ENCODE results near the gene FKBP2.

FKBP2 gene

DNA sequence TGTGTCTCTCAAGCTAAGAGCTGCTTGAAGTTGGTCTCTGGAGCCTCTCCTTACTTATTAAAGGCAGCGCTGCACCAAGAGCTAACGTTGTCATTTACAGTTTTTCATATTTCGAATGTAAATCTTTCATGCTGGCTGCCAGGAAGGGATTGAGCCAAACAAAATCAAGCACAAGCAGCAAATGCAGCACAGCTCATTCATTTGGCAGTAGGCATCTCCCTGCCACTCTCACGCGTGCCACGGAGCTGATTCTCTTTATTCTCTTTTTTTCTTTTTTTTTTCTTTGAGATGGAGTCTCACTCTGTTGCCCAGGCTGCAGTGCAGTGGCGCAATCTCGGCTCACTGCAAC lies 8.0 kb upstream of the FKBP2 start:
- no peaks in the 10 kb centered on the region for H3K27me3 Mint-ChIP-seq
- peaks cover 13% of the 10 kb centered on the region for H3K36me3 Mint-ChIP-seq (ENCODE audit: insufficient read depth)
- H3K9me3 Mint-ChIP-seq, result no peaks in the 10 kb centered on the region
- peak overlapping the region; percentile 61 to 91 for H3K4me3 Mint-ChIP-seq
- no peak for ATAC-seq (replicated peaks)
- DNase-seq, result no peak
- peaks cover 30 to 31% of the 10 kb centered on the region in 2 donors for H3K4me1 Mint-ChIP-seq (ENCODE audit: low read depth in 2 of 2)
- H3K27ac Mint-ChIP-seq, result peak overlapping the region in 1 of 2 donors; percentile 49

DNA sequence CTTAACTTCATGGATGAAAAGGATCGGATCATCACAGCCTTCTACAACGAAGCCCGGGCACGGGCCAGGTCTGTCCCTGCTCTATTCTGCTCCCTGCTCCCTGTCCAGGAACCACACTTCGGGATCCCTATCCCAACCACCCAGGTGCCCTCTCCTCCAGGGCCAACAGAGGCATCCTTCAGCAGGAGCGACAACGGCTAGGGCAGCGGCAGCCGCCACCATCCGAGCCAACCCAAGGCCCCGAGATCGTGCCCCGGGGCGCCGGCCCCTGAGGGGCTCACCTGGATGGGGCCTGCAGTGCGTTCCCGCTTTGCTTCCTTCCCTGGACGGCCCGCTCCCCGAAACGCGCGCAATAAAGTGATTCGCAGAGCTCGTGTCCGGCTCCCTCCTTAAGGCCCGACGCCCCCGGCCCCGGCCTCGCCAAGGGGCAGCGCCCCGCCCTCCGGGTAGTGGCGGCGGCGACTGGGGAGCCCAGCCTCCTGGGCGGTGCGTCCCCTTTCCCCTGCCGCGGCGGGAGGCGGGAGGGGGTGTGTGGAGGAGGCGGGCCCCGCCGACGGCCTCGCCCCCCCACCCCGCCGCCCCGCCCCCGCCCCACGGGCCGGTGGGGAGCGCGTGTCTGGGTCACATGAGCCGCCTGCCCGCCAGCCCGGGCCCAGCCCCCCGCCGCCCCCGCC lies 6.8 kb upstream of the FKBP2 start, which contains the start of gene VEGFB:
Gene VEGFB, plus strand, starts transcription at position 672 of the 674 bp plus-strand sequence. CDS start 250 bp downstream, outside the sequence.
- Mint-ChIP-seq H3K9me3 (no peaks in the 10 kb centered on the region), H3K4me3 (peak within 1 kb of the TSS; percentile 80 to 86), H3K4me1 (ENCODE audit: low read depth in 2 of 2) (peaks cover 29 to 30% of the 10 kb centered on the region in 2 donors), H3K27ac (peak within 1 kb of the TSS; percentile 46 to 81), H3K27me3 (no peaks in the 10 kb centered on the region), H3K36me3 (ENCODE audit: insufficient read depth) (peaks cover 13% of the 10 kb centered on the region)
- DNase-seq (peak; percentile 48 to 62 (median 56)), ATAC-seq (replicated peaks) (peak; percentile 60)

DNA sequence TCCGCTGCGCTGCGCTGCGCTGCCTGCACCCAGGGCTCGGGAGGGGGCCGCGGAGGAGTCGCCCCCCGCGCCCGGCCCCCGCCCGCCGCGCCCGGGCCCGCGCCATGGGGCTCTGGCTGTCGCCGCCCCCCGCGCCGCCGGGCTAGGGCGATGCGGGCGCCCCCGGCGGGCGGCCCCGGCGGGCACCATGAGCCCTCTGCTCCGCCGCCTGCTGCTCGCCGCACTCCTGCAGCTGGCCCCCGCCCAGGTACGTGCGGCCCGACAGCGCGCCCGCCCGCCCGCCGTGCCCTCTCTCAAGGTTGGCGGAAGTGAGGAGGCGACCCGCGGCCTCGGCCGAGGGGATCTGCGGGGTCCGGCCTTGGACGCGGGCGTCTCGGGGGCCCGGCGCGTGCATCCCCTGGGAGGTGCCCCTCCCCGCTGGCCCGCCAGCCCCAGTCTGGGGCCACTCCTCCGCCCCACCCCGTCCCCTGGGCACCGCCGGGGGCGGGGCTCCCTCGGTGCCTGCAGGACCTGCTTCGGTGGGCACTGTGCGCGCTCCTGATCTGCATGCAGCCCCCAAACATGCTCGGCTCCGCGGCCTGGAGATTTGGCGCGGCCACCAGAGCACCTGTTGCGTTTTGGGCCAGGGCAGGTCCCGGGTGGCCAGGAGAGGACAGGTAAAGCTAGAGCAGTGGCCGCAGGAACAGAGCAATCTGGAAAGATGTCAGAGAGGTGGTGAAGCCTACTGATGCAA lies 6.1 kb upstream of the FKBP2 start:
- no peaks in the 10 kb centered on the region for H3K27me3 Mint-ChIP-seq
- no peaks in the 10 kb centered on the region for H3K9me3 Mint-ChIP-seq
- H3K36me3 Mint-ChIP-seq (ENCODE audit: insufficient read depth), result peaks cover 12% of the 10 kb centered on the region
- H3K27ac Mint-ChIP-seq, result peak overlapping the region; percentile 46 to 81
- ATAC-seq (replicated peaks) (peak; percentile 68), DNase-seq (peak in 2 of 3 experiments; percentile 52 to 53)
- H3K4me1 Mint-ChIP-seq (ENCODE audit: low read depth in 2 of 2), result peaks cover 24 to 26% of the 10 kb centered on the region in 2 donors
- peak overlapping the region; percentile 80 to 86 for H3K4me3 Mint-ChIP-seq

DNA sequence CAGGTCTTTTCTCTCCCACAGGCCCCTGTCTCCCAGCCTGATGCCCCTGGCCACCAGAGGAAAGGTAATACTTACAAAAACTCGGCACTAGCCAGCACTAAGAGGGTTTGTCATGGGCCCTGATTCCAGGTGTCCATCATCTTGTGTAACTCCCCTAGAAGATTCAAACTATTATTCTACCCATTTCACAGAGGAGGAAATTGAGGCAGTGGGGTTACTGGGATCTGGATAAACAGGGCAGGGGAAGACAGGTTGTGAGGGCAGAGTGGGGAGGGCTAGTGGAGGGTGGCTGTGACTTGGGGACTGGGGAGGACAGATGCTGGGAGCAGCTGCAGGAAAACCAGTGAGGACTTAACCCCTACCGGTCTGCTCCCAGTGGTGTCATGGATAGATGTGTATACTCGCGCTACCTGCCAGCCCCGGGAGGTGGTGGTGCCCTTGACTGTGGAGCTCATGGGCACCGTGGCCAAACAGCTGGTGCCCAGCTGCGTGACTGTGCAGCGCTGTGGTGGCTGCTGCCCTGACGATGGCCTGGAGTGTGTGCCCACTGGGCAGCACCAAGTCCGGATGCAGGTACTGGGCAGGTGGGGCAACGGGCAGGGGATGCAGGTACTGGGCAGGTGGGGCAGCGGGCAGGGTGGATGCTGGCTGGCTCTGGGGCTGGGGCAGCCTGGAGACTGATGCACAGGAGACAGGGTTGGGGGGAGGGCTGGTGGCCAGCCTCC lies 5.3 kb upstream of the FKBP2 start:
- Mint-ChIP-seq H3K9me3 (no peaks in the 10 kb centered on the region), H3K27me3 (no peaks in the 10 kb centered on the region), H3K4me1 (ENCODE audit: low read depth in 2 of 2) (peaks cover 28 to 29% of the 10 kb centered on the region in 2 donors), H3K27ac (peak overlapping the region; percentile 46 to 81), H3K36me3 (ENCODE audit: insufficient read depth) (peaks cover 11% of the 10 kb centered on the region), H3K4me3 (peak overlapping the region; percentile 80 to 86)
- ATAC-seq (replicated peaks), result no peak
- no peak for DNase-seq

DNA sequence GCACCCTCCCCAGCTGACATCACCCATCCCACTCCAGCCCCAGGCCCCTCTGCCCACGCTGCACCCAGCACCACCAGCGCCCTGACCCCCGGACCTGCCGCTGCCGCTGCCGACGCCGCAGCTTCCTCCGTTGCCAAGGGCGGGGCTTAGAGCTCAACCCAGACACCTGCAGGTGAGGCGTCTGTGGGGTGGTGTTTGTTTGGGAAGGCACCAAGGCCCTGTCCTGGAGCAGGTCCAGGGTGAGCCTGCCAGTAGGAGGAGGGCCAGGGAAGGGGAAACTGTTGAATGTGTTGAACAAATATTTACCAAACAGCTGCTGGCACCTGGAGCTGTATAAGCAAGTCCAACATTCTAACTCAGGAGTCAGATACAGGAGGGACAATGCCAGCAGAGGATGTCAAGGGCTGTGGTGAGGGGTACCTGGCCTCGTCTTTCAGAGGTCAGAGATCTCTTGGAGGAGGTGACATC lies 3.4 kb upstream of the FKBP2 start:
- Mint-ChIP-seq H3K4me1 (ENCODE audit: low read depth in 2 of 2) (peaks cover 30 to 31% of the 10 kb centered on the region in 2 donors), H3K27me3 (no peaks in the 10 kb centered on the region), H3K4me3 (no peak overlapping the region), H3K9me3 (no peaks in the 10 kb centered on the region), H3K27ac (peak overlapping the region in 1 of 2 donors; percentile 100), H3K36me3 (ENCODE audit: insufficient read depth) (peaks cover 20% of the 10 kb centered on the region)
- ATAC-seq (replicated peaks) (no peak), DNase-seq (no peak)

- H3K27ac Mint-ChIP-seq, result peak overlapping the region in 1 of 2 donors; percentile 100
- no peaks in the 10 kb centered on the region for H3K27me3 Mint-ChIP-seq
- H3K4me3 Mint-ChIP-seq, result no peak overlapping the region
These were observed 2.8 kb upstream of the FKBP2 start for GRCh38 chr11:64238076-64238475.

GRCh38 chr11:64238999-64239398 lies 1.9 kb upstream of the FKBP2 start:
- no peaks in the 10 kb centered on the region for H3K9me3 Mint-ChIP-seq
- H3K27me3 Mint-ChIP-seq, result no peaks in the 10 kb centered on the region
- peaks cover 31 to 32% of the 10 kb centered on the region in 2 donors for H3K4me1 Mint-ChIP-seq (ENCODE audit: low read depth in 2 of 2)
- ATAC-seq (replicated peaks), result no peak
- peaks cover 20% of the 10 kb centered on the region for H3K36me3 Mint-ChIP-seq (ENCODE audit: insufficient read depth)
- DNase-seq, result no peak
- H3K27ac Mint-ChIP-seq, result peak overlapping the region; percentile 100
- no peak overlapping the region for H3K4me3 Mint-ChIP-seq

More at GRCh38 chr11:64238076-64238475, 2.8 kb upstream of the FKBP2 start:
- peaks cover 20% of the 10 kb centered on the region for H3K36me3 Mint-ChIP-seq (ENCODE audit: insufficient read depth)
- DNase-seq (no peak), ATAC-seq (replicated peaks) (no peak)
- no peaks in the 10 kb centered on the region for H3K9me3 Mint-ChIP-seq
- H3K4me1 Mint-ChIP-seq (ENCODE audit: low read depth in 2 of 2), result peaks cover 25 to 33% of the 10 kb centered on the region in 2 donors

GRCh38 chr11:64239662-64240434 lies 1.0 kb upstream of the FKBP2 start:
- no peaks in the 10 kb centered on the region for H3K27me3 Mint-ChIP-seq
- H3K4me1 Mint-ChIP-seq (ENCODE audit: low read depth in 2 of 2), result peaks cover 32% of the 10 kb centered on the region in 2 donors
- H3K36me3 Mint-ChIP-seq (ENCODE audit: insufficient read depth), result peaks cover 20% of the 10 kb centered on the region
- DNase-seq (no peak), ATAC-seq (replicated peaks) (no peak)
- no peaks in the 10 kb centered on the region for H3K9me3 Mint-ChIP-seq
- H3K4me3 Mint-ChIP-seq, result peak overlapping the region; percentile 87
- H3K27ac Mint-ChIP-seq, result peak overlapping the region; percentile 100

DNA sequence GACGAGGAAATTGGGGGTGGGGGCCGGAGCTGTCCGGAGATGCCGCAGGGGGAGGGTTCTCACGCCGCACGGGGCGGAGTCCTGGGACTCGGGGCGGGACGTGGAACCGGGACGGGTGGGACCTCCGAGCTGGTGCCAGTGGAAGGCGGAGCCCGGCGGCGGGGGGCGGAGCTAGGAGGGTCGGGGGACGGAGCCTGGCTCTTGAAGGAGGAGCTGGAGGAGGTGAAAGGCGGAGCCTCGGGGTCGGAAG lies 271 bp downstream of the FKBP2 start:
- ATAC-seq (replicated peaks) (peak; percentile 71), DNase-seq (peak; percentile 100)
- Mint-ChIP-seq H3K27me3 (no peaks in the 10 kb centered on the region), H3K4me1 (ENCODE audit: low read depth in 2 of 2) (peaks cover 32 to 38% of the 10 kb centered on the region in 2 donors), H3K27ac (peak overlapping the region; percentile 100), H3K9me3 (no peaks in the 10 kb centered on the region), H3K4me3 (peak overlapping the region; percentile 87), H3K36me3 (ENCODE audit: insufficient read depth) (peaks cover 25% of the 10 kb centered on the region)

DNA sequence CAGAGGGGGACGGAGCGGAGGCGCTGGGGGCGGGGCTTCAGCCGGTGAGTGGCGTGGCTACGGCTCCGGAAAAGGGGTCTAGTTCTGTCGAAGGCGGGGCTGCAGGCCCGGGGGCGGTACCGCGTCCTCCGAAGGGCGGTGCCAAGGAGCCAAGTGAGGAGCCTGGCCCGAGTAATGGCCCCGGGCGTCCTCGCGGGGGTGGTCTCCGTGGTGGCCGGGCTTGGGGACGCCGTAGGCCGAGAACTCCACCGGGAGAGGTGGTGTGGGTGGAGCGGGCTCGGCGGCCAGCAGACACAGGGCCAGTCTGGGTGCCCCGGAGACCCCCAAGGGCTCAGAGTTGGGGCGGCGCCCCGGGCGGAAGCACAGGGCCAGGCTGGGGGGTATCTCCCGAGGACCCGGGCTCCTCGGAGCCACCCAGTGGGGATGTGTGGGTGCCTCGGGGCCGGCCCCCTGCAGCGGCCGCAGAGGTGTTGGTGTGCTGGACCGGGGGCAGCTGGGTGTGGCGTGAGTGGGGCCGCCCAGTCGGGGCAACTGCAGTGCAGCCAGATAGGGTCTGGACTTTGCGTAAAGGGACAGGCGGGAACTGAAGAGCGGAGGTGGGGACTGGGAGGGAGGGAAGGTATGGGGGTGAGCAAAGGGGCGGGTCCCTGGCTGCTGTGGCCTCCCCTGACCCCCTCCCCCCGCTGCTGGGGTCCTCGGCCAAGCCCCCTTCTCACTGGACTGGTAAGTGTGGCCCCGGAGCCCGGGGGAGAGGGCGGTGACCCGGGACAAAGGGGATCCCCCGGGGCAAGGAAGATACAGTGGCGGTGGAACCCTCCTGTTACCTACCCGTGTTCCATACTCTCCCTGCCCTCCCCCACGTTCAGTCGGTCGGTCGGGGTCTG lies 838 bp downstream of the FKBP2 start:
- no peaks in the 10 kb centered on the region for H3K9me3 Mint-ChIP-seq
- H3K4me1 Mint-ChIP-seq (ENCODE audit: low read depth in 2 of 2), result peaks cover 32 to 38% of the 10 kb centered on the region in 2 donors
- H3K4me3 Mint-ChIP-seq, result peak overlapping the region; percentile 87
- DNase-seq (peak in 1 of 3 experiments; percentile 28), ATAC-seq (replicated peaks) (peak; percentile 0)
- no peaks in the 10 kb centered on the region for H3K27me3 Mint-ChIP-seq
- peak overlapping the region; percentile 100 for H3K27ac Mint-ChIP-seq
- peaks cover 25% of the 10 kb centered on the region for H3K36me3 Mint-ChIP-seq (ENCODE audit: insufficient read depth)

DNA sequence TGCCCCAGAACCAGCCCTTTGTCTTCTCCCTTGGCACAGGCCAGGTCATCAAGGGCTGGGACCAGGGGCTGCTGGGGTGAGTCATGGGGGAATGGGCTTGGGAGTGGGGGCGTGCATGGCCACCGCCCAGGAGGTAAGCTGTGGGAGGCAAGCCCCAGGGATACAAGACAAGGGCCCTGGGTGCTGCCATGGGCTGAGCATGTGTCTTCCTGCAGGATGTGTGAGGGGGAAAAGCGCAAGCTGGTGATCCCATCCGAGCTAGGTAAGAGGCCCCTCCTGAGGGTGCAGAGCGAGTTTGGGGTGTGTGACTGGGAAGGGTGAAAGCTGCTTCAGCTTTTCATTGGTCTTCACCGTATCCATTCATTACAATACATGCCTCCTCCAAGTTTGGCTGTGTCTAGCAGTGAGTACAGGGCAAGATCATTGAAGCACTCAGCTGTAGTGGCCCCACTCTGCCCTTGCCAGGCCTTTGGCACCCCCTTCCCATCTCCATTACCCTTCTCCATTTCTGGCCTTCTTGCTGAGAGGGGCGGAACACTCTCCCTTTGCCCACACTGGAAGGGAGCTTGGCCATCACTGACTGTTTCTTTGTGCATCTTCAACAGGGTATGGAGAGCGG lies 2.5 kb downstream of the FKBP2 start:
- DNase-seq, result no peak
- no peak for ATAC-seq (replicated peaks)
- Mint-ChIP-seq H3K9me3 (no peaks in the 10 kb centered on the region), H3K27me3 (no peaks in the 10 kb centered on the region), H3K4me3 (peak overlapping the region; percentile 87), H3K36me3 (ENCODE audit: insufficient read depth) (peaks cover 30% of the 10 kb centered on the region), H3K27ac (peak overlapping the region; percentile 16 to 49), H3K4me1 (ENCODE audit: low read depth in 2 of 2) (peaks cover 38 to 40% of the 10 kb centered on the region in 2 donors)

DNA sequence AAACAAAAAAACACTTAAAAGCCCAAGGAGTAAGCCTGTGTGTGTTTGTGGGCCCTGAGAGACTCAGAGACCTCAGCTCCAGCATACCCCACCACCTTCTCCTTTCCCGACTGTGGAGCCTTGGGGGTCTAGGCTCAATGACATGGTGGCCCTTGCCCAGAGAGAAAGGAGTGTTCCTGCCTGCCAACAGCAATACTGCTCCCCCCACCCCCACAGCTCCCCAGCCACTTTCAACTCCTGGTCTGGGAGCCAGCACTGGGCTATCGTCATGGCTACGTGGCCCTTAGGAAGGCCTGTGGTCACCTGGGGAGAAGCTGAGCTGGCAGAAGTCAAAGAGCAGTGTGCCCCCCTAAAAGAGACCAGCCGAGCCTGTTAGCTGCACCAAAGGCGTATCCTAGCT lies 3.2 kb downstream of the FKBP2 start:
- peak overlapping the region; percentile 87 for H3K4me3 Mint-ChIP-seq
- peaks cover 30% of the 10 kb centered on the region for H3K36me3 Mint-ChIP-seq (ENCODE audit: insufficient read depth)
- ATAC-seq (replicated peaks), result no peak
- no peak for DNase-seq
- no peaks in the 10 kb centered on the region for H3K9me3 Mint-ChIP-seq
- H3K27ac Mint-ChIP-seq, result peak overlapping the region in 1 of 2 donors; percentile 49
- peaks cover 38 to 40% of the 10 kb centered on the region in 2 donors for H3K4me1 Mint-ChIP-seq (ENCODE audit: low read depth in 2 of 2)
- H3K27me3 Mint-ChIP-seq, result no peaks in the 10 kb centered on the region

Data from effector memory CD8-positive, alpha-beta T cell (primary cell).